GM18520 (cell line): ENCODE results near the gene AMBRA1.
"Not testable (repeated sequence)": the region's sequence is repeated elsewhere in the genome, so short reads cannot be mapped to it uniquely, and the experiment has no call there.

ENCODE experiments used
- ATAC-seq: cut with Tn5 transposase; IDR thresholded peaks from one replicate; pipeline ENCODE4 v1.9.1; 2021; ENCODE audit not compliant: unreplicated experiment

Gene AMBRA1

DNA sequence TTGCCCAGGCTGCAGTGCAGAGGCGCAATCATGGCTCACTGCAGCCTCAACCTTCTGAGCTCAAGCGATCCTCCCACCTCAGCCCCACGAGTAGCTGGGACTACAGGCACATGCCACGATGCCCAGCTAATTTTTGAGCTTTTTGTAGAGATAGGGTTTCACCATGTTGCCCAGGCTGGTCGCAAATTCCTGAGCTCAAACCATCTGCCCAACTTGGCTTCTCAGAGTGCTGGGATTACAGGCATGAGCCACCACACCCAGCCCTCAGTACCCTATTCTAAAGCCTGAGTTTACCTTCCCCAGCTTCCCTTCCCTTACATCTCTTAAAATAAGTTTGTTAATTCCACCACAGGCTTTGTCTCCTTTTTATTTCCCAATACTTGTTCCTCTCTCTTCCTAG, 59.1 kb downstream of the AMBRA1 start:
- ATAC-seq = no peak

GRCh38 chr11:46533396-46534100, 60.3 kb downstream of the AMBRA1 start:
- no peak for ATAC-seq

DNA sequence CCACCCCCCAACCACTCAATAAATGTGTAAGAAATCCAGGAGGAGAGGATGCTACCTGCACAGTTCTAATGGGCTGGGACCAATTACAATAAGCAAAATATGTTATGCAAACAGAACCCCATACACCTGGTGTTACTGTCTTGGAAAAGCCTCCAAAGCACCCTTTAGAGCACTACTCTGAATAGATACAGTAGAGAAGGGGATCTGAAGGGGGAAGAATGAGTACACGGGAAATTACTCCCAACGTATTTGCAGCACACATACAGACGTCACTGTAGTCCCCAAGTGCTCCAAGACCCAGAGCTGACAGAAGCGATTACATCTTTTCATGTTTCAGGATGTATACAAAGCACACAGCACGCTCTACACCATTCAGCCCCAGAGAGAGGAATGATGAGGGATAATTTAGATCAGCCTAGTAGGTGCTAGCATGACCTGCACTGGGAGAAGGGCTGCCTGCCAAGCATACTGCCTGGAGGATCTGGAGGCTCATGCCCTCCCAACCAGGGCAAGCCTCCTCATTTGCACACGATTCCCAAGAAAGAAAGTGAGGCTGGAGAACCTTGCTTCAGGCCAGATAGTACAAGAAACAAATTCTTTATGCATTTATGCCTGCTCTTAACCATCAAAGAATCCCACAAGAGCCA, 63.8 kb downstream of the AMBRA1 start:
- no peak for ATAC-seq

DNA sequence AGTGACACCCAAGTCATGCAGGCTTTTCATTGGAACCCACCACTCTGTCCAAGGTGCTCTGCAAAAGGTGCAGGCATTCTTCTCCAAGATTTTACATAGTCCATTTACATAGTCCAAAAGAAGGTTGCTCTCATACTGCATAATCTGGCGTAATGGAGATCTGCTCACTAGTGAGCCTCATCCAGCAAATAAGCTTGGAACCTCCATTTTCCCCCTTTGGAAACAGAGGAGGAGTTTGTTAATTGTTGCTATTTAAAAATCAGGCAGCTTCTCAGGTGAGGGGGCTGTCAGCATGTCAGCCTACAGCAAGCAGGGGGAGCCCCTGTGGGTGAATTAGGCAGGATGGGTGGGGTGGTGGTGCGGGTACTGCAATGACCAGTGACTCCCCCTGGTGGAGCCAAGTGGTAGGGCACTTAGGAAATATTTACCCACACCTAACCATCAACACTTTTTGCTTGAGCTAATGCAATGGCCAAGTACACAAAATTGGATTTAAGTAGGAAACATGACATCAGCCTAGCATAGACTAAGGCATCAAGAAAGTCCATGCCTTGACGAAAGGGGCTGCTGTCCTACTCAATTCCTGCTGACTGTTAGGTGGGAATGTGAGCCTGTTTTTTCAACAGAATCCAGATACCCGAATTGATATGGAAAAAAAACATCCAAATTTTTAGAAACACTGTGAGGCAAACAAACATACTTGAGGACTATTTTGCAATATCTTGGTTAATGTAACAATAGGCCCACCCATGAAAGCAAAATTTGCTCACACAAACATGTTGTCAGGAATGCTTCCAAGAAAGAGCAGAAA, 64.5 kb downstream of the AMBRA1 start:
- no peak for ATAC-seq

DNA sequence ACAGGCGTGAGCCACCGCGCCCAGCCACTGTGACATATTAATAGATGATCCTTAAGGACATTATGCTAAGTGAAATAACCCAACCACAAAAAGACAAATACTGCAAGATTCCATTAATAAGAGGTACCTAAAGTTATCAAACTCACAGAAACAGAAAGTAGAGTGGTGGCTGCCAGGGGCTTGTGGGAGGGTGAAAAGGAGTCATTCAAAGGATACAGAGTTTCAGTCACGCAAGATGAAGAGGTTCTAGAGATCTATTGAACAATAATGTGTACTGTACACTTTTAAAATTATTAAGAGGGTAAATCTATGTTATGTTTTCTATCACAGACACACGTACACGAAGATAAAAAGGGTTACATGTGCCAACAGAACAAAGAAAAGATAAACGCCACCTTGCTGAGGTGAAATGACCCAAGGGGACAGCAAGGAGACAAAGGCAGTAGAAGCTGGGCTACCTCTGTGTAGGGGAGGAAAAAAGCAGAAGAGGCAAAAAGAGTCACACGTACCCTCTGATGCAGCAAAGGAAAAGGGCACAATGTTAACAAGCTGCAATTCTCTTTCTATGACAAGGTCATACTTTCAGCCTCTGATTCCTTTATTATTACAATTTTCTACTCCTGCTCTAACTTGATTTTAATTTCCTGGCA, 65.3 kb downstream of the AMBRA1 start:
- ATAC-seq = no peak

GRCh38 chr11:46527591-46528130, 66.2 kb downstream of the AMBRA1 start:
- no peak for ATAC-seq

- ATAC-seq = no peak
These were observed 67.3 kb downstream of the AMBRA1 start for GRCh38 chr11:46526216-46527215.

DNA sequence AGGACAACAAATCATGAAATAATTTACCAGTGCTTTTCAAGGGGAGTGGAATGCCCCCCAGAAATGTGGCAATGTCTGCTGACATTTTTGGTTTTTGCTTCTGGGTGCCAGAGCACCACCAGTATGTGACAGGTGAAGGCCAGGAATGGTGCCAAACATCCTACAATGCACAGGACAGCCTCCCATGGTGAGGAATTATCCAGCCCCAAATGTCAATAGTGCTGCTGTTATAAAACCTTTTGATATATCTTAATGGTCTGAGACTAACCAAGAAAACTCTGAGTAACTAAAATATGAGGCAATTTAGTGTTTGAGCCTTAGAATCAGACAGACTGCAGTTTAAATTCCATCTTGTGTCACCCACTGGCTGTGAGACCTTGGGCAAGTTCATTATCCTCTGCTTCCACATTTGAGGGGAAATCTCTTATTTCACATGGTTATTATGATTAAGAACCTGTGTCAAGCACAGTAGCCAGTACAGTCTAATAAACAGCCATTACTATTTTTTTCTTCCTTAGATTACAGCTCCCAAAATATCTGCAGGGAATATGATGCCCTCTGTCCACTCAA, 69.5 kb downstream of the AMBRA1 start:
- ATAC-seq = no peak

DNA sequence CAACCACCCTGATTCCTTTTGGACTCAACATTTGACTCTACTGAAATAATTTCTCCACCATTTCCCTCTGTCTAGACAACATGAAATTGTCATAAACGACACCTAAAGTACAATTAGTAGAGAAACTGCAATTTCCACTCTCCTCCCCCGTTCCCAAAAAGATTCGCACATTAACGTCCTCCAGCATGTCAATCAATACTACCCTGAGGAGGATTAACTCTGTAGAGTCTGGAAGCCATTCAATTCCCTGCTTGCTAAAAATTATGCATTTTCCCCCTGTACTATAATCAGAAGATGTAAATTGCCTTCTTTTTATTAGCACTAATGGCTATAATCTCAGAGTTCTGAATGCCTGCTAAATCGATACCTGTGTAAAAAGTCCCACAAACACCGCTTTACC, 70.5 kb downstream of the AMBRA1 start:
- no peak for ATAC-seq

DNA sequence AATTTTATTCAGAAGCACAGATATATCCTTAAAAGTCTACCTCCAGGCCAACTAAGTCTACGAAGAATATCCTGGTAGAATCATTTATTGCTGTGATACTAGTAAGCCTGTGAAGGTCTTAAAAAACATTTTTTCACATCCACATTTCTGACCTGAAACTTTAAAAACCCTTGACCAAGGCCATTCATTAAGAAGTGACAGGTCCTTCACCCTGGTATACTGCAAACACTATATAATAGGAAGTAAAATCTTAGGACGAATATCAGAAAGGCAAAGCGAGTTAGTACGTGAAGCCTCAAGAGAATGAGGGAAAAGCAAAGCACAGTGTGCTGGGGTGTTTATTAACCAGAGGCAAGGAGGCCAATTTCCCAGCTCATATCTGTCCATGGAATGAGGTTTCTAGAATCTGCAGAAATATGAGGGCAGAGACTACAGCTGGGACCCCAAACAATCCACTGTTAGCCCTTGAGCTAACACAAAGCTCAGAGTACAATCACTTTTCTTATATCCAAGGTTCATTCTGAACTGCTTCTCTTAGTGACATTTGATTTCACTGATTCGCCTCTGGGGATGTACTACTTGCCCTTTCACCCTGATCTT, 71.0 kb downstream of the AMBRA1 start:
- ATAC-seq = no peak

DNA sequence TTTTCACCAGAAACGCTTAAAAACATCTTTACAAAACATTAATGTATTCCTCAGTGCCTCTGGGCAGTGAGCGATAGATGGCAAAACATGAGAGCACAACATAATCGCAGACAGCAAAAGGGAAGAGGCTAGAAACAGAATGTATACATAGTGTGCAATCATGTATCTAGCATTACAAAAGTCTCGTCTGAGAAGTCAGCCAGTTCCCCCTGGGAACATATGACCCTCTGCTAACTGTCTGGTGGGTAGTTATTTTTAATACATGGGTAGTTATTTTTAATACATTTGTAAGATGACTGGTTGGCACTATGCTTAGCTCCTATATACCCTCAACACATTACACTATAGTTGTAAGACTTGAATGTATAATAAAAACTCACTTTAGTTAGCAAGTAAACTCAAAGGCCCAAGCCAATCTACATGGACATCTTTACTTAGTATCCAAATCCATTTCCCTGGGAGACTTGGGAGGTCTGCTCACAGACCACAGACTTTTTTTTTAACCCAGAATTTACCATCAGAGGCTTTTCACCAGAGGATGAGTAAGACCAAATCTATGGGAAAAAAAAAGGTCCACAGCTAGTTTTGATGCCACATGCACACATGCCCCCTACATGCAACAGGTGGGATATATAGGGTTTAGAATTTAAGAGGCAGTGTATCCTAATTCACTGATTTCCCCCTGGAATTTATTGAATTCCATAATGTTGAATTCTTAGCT, 71.7 kb downstream of the AMBRA1 start:
- no peak for ATAC-seq

DNA sequence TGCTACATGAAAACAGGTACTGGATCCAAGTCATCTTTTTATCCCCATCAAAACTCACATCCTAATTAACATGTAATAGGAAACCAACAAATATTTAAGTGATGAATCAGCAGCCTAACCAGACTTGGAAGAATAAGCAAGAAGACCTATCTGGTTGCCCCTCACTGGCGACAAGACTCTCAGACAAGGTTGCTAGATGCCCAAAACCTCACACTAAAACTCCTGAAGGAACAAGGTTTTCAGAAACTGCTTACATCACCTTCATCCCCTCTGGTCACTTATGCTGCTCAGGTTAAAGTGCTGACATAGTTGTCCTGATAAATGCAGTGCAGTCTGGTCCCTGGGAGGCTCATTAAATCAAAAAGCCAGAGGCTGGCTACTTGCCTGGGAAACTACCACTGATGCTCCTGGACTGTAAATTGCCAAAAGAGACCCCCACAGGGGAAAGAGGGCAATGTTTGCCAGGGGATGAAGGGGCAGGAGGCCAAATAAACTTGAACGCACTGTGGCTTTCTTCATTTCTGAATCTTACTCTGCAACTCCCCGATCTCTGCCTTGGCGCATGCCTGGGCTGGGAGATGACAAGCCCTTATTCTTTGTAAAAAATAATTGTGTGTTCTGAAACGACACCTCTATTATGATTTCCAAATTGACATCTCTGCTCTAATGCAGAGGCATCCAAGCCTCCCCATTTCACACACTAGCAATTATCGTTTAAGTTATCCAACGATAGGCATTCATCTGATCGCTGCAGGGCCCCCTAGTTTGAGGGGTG, 72.7 kb downstream of the AMBRA1 start:
- ATAC-seq = no peak

DNA sequence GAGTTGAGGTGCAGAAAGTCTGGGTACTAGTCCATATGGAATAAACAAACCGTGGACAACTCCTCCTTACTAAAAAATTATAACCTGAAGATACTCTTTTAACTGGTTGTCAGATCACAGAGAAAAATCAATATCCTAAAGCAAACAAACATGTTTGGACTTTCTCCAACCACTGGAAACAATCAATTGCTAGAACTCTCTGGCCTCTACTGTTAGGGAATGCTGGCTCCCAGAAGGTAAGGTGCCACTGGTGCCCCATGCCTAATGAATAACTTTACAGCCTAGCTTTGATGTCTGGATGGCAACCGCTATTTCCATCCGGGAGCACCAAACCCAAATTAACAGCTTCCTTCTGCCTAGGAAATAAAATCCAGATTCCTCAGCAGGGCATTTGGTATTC, 74.5 kb downstream of the AMBRA1 start:
- no peak for ATAC-seq

DNA sequence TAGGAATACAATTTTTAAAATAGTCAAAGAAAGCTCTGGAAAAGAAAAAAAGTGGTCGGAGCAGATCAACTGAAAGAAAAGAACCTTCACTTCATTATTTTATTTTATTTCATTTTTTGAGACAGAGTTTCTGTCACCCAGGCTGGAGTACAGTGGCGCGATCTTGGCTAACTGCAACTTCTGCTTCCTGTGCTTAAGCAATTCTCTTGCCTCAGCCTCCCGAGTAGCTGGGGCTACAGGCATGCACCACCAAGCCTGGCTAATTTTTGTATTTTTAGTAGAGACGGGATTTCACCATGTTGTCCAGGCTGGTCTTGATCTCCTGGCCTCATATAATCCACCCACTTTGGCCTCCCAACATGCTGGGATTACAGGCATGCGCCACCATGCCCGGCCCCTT, 74.9 kb downstream of the AMBRA1 start:
- ATAC-seq = not testable (repeated sequence)

DNA sequence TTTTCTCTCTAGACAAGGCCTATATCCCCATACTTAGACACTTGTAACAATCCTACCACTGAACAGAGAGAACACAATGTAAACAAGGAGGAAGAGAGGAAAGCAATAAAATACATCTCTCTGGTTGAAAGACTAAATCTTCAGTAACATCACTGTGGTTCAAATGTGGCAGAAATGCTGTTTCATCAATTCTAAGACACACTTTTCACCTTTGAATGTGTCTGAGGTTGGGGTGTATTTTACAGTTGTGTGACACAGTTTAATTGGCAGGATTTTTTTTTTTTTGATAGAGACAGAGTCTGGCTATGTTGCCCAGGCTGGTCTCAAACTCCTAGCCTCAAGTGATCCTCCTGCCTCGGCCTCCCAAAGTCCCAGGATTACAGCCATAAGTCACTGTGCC, 79.5 kb downstream of the AMBRA1 start:
- no peak for ATAC-seq

DNA sequence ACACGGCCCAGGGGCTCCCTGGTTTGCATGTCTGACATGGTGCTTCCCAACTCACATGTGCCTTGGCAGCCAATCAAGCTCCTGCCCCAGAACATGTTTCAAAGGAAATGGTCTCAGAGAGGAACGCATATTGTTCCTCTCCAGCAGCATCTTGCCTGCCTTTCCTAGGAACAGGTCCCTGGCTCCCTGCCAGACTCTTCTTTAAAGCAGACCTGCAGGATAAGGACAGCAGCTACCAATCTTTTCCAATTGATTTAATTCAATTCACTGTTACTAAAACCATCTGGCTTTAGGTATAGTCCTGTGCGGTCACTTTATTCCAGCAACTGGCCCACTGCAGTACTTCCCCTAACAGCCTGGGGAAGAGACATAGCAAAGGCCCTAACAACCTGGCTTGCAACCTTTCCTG, 79.9 kb downstream of the AMBRA1 start:
- ATAC-seq = no peak

DNA sequence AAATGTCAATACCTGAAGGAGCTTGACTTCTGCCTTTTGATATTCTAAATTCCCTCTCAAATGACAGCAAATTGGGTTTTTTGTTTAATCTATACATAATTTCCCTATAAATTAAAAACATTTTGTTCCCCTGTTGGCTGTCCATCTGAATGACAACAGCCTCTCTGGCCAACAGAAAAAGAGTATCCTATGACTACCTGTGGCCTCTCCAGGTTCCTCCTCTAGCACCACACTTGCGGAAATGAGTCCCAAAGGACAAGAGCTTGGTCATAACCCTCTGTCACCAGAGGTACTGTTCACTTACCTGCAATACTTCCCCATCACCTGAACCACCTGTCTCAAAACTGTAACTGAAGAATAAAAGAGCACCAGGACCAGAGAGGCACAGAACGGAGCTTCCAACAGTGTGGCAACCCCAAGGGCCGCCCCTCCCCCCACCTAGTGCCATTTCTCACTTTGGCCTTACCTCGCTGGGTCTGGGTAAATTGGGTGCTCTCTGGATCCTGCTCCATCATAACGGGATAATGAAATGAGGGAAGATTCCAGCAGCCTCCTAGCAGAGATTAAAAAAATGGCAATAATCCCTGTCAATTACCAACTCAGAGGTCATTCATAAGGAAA, 81.5 kb downstream of the AMBRA1 start:
- no peak for ATAC-seq
